Spleen (tissue), 7 donors: ENCODE data around the gene C1orf115.

Experiments used
- CTCF ChIP-seq, 11 experiments: fragments of 200-600 bp in 7 of 11; fragments of 450-650 bp in 4 of 11; sonication (generic) in 4 of 11; IDR thresholded peaks in 8 of 11; conservative IDR thresholded peaks in 3 of 11; 1 replicate in 7 of 11; 2 replicates in 4 of 11; pipeline versions ENCODE4 v1.4.0 to v1.8.0; 2016 to 2021; ENCODE audit warnings: antibody characterized with exemption in 11 of 11, inconsistent platforms in 4 of 11, mild to moderate bottlenecking in 1 of 11
- POLR2A ChIP-seq, 3 donors: fragments of 450-650 bp; IDR thresholded peaks; one replicate each; pipeline ENCODE4 v1.5.1; 2017; ENCODE audit warnings: antibody characterized with exemption in 3 of 3, mild to moderate bottlenecking in 1 of 3
- donor health status: DM: no; HTN: no; CAD: no; lungs with moderate emphysema.
- donor health status: DM: no; HTN: no; CAD: no.
- donor health status: DM: no; HTN: no; CAD: no.

GRCh38 chr1:220708244-220708643, 18.1 kb downstream of the C1orf115 start:
- no peak for TF ChIP-seq POLR2A (IDR thresholded peaks at IDR 0.05)
- no peak for TF ChIP-seq CTCF (IDR thresholded peaks at IDR 0.05 in 8 of 11, conservative IDR thresholded peaks at IDR 0.05 in 3 of 11)
